Stimulated activated CD8-positive, alpha-beta memory T cell treated with anti-CD3 and anti-CD28 coated beads, Interleukin-15, amount 100 ng/mL, for 1 hour (primary cell): ENCODE measurements around the gene VILL.
"Not testable (repeated sequence)": the region's sequence is repeated elsewhere in the genome, so short reads cannot be mapped to it uniquely, and the experiment has no call there.

Source experiments
- DNase-seq: peaks from one replicate; pipeline ENCODE4 v3.0.0-alpha.2; 2020; ENCODE audit warnings: low read depth

Gene VILL

GRCh38 chr3:38017445-38018295 is 27.1 kb downstream of the VILL start:
- no peak for DNase-seq

- DNase-seq: no peak
Measured at GRCh38 chr3:38018296-38019266, 28.0 kb downstream of the VILL start.

- DNase-seq: no peak
Measured at GRCh38 chr3:38019658-38020341, 29.2 kb downstream of the VILL start.

GRCh38 chr3:38020342-38020726 is 29.7 kb downstream of the VILL start:
- DNase-seq: no peak

GRCh38 chr3:38021196-38021595 is 30.6 kb downstream of the VILL start:
- DNase-seq: no peak

- DNase-seq: no peak
Measured at GRCh38 chr3:38022301-38022700, 31.7 kb downstream of the VILL start.

- DNase-seq: no peak
Measured at GRCh38 chr3:38022896-38023709, 32.5 kb downstream of the VILL start.

- DNase-seq: no peak
Measured at GRCh38 chr3:38026856-38027255, 36.3 kb downstream of the VILL start.

GRCh38 chr3:38027466-38028465 is 37.2 kb downstream of the VILL start:
- DNase-seq: no peak

GRCh38 chr3:38028621-38029361 is 38.2 kb downstream of the VILL start:
- no peak for DNase-seq

- no peak for DNase-seq
Measured at GRCh38 chr3:38029400-38030125, 39.0 kb downstream of the VILL start, which contains the start of gene PLCD1. TSS of gene PLCD1 (minus strand) at chr3:38029642. CDS start at chr3:38029539, 103 bp downstream.

GRCh38 chr3:38030126-38031021 is 39.8 kb downstream of the VILL start:
- DNase-seq: no peak

- no peak for DNase-seq
Measured at GRCh38 chr3:38031022-38031994, 40.7 kb downstream of the VILL start.

- no peak for DNase-seq
Measured at GRCh38 chr3:38032328-38032865, 41.8 kb downstream of the VILL start.

- DNase-seq: not testable (repeated sequence)
Measured at GRCh38 chr3:38033586-38033985, 43.0 kb downstream of the VILL start.

GRCh38 chr3:38034335-38034734 is 43.7 kb downstream of the VILL start:
- not testable (repeated sequence) for DNase-seq
